ENCODE measurements around the gene PRR16. TPM values are rescaled to one million over a fixed set of nuclear protein-coding genes. Genes with fewer than 3 reads are reported as not detected.

Gene PRR16
- total RNA-seq, 1 donor from 2014 or later: 0.25 TPM

- DNase-seq: no peak
- H3K27me3 Mint-ChIP-seq (ENCODE audit: unreplicated experiment): no peaks in the 10 kb centered on the region
- no peaks in the 10 kb centered on the region for H3K4me1 Mint-ChIP-seq (ENCODE audit: low read depth, unreplicated experiment)
- no peaks in the 10 kb centered on the region for H3K36me3 Mint-ChIP-seq (ENCODE audit: unreplicated experiment)
- H3K27ac Mint-ChIP-seq (ENCODE audit: unreplicated experiment): no peak overlapping the region
- no peaks in the 10 kb centered on the region for H3K9me3 Mint-ChIP-seq (ENCODE audit: unreplicated experiment)
- TF ChIP-seq CTCF (IDR thresholded peaks at IDR 0.05; ENCODE audit: partially characterized antibody, unreplicated experiment): no peak
- no peak overlapping the region for H3K4me3 Mint-ChIP-seq (ENCODE audit: unreplicated experiment)
These were observed 152.0 kb downstream of the PRR16 start for GRCh38 chr5:120615967-120616645.

GRCh38 chr5:120621339-120621738, 157.2 kb downstream of the PRR16 start:
- Mint-ChIP-seq H3K27ac (ENCODE audit: unreplicated experiment) (no peak overlapping the region), H3K27me3 (ENCODE audit: unreplicated experiment) (peaks cover 2% of the 10 kb centered on the region), H3K9me3 (ENCODE audit: unreplicated experiment) (no peaks in the 10 kb centered on the region), H3K36me3 (ENCODE audit: unreplicated experiment) (no peaks in the 10 kb centered on the region), H3K4me1 (ENCODE audit: low read depth, unreplicated experiment) (no peaks in the 10 kb centered on the region), H3K4me3 (ENCODE audit: unreplicated experiment) (no peak overlapping the region)
- TF ChIP-seq CTCF (IDR thresholded peaks at IDR 0.05; ENCODE audit: partially characterized antibody, unreplicated experiment): no peak
- DNase-seq: no peak

GRCh38 chr5:120624021-120624563, 160.0 kb downstream of the PRR16 start:
- no peaks in the 10 kb centered on the region for H3K9me3 Mint-ChIP-seq (ENCODE audit: unreplicated experiment)
- no peak overlapping the region for H3K4me3 Mint-ChIP-seq (ENCODE audit: unreplicated experiment)
- TF ChIP-seq CTCF (IDR thresholded peaks at IDR 0.05; ENCODE audit: partially characterized antibody, unreplicated experiment): no peak
- H3K4me1 Mint-ChIP-seq (ENCODE audit: low read depth, unreplicated experiment): peaks cover 1% of the 10 kb centered on the region
- no peak overlapping the region for H3K27ac Mint-ChIP-seq (ENCODE audit: unreplicated experiment)
- H3K27me3 Mint-ChIP-seq (ENCODE audit: unreplicated experiment): peaks cover 2% of the 10 kb centered on the region
- H3K36me3 Mint-ChIP-seq (ENCODE audit: unreplicated experiment): no peaks in the 10 kb centered on the region
- no peak for DNase-seq

GRCh38 chr5:120628156-120628555, 164.1 kb downstream of the PRR16 start:
- H3K27me3 Mint-ChIP-seq (ENCODE audit: unreplicated experiment): peaks cover 2% of the 10 kb centered on the region
- no peak for TF ChIP-seq CTCF (IDR thresholded peaks at IDR 0.05; ENCODE audit: partially characterized antibody, unreplicated experiment)
- no peak overlapping the region for H3K4me3 Mint-ChIP-seq (ENCODE audit: unreplicated experiment)
- H3K36me3 Mint-ChIP-seq (ENCODE audit: unreplicated experiment): no peaks in the 10 kb centered on the region
- DNase-seq: no peak
- peaks cover 1% of the 10 kb centered on the region for H3K4me1 Mint-ChIP-seq (ENCODE audit: low read depth, unreplicated experiment)
- peaks cover 2% of the 10 kb centered on the region for H3K9me3 Mint-ChIP-seq (ENCODE audit: unreplicated experiment)
- no peak overlapping the region for H3K27ac Mint-ChIP-seq (ENCODE audit: unreplicated experiment)

- Mint-ChIP-seq H3K27me3 (ENCODE audit: unreplicated experiment) (no peaks in the 10 kb centered on the region), H3K4me1 (ENCODE audit: low read depth, unreplicated experiment) (peaks cover 1% of the 10 kb centered on the region), H3K4me3 (ENCODE audit: unreplicated experiment) (no peak overlapping the region), H3K27ac (ENCODE audit: unreplicated experiment) (no peak overlapping the region), H3K9me3 (ENCODE audit: unreplicated experiment) (peaks cover 2% of the 10 kb centered on the region), H3K36me3 (ENCODE audit: unreplicated experiment) (no peaks in the 10 kb centered on the region)
- no peak for DNase-seq
- no peak for TF ChIP-seq CTCF (IDR thresholded peaks at IDR 0.05; ENCODE audit: partially characterized antibody, unreplicated experiment)
These were observed 166.4 kb downstream of the PRR16 start for GRCh38 chr5:120630550-120630949.

Data from glutamatergic neuron (in vitro differentiated cells).